Activated naive CD8-positive, alpha-beta T cell treated with anti-CD3 and anti-CD28 coated beads for 36 hours (primary cell): ENCODE data around the gene SHH. TPM values are rescaled to one million over a fixed set of nuclear protein-coding genes. Genes with fewer than 3 reads are reported as not detected.
"Not testable (repeated sequence)": the region's sequence is repeated elsewhere in the genome, so short reads cannot be mapped to it uniquely, and the experiment has no call there.

Source experiments
- DNase-seq: peaks from one replicate; pipeline ENCODE4 v3.0.0; 2021
- H3K27ac Mint-ChIP-seq: one replicate; pipeline ENCODE4 v1.8.0; 2022; ENCODE audit warnings: mild to moderate bottlenecking, moderate library complexity, mixed read lengths
- H3K27me3 Mint-ChIP-seq: one replicate; pipeline ENCODE4 v1.8.0; 2022; ENCODE audit warnings: mild to moderate bottlenecking, mixed read lengths
- H3K36me3 Mint-ChIP-seq: one replicate; pipeline ENCODE4 v1.8.0; 2021; ENCODE audit warnings: mild to moderate bottlenecking, mixed read lengths
- H3K4me1 Mint-ChIP-seq: one replicate; pipeline ENCODE4 v1.8.0; 2021; ENCODE audit warnings: mixed read lengths
- H3K4me3 Mint-ChIP-seq: one replicate; pipeline ENCODE4 v1.8.0; 2022; ENCODE audit warnings: mild to moderate bottlenecking, moderate library complexity, mixed read lengths
- H3K9me3 Mint-ChIP-seq: one replicate; pipeline ENCODE4 v1.8.0; 2022; ENCODE audit warnings: mixed read lengths
- total RNA-seq, 2 experiments: library from RNA; stranded (reverse); gene quantifications; one replicate each; pipeline ENCODE4 v1.2.3, GENCODE V29; 2021

Gene SHH
- total RNA-seq, 2 experiments from 2014 or later, result not detected

DNA sequence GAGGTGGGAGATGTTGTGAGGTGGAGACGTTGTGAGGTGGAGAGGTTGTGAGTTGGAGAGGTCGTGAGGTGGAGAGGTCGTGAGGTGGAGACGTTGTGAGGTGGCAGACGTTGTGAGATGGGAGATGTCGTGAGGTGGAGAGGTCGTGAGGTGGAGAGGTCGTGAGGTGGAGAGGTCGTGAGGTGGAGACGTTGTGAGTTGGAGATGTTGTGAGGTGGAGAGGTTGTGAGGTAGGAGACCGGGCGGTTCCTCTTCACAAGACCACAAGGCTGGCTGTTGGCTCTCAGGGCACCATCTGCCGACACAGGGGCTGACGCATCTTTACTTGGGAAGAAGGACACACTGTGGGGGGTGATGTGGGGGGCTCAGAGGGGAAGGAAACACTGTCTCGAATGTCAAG lies 34.7 kb upstream of the SHH start:
- H3K9me3 Mint-ChIP-seq, result no peaks in the 10 kb centered on the region

GRCh38 chr7:155846156-155846555 lies 33.9 kb upstream of the SHH start:
- H3K27me3 Mint-ChIP-seq, result peaks cover 11% of the 10 kb centered on the region
- H3K9me3 Mint-ChIP-seq, result no peaks in the 10 kb centered on the region
- H3K4me1 Mint-ChIP-seq, result no peaks in the 10 kb centered on the region
- H3K4me3 Mint-ChIP-seq, result no peak overlapping the region
- H3K27ac Mint-ChIP-seq, result no peak overlapping the region
- DNase-seq, result no peak
- H3K36me3 Mint-ChIP-seq, result no peaks in the 10 kb centered on the region

More for the DNA sequence above, 34.7 kb upstream of the SHH start:
- peaks cover 11% of the 10 kb centered on the region for H3K27me3 Mint-ChIP-seq
- no peak overlapping the region for H3K4me3 Mint-ChIP-seq
- no peak overlapping the region for H3K27ac Mint-ChIP-seq
- H3K36me3 Mint-ChIP-seq, result no peaks in the 10 kb centered on the region
- no peaks in the 10 kb centered on the region for H3K4me1 Mint-ChIP-seq
- DNase-seq, result no peak

DNA sequence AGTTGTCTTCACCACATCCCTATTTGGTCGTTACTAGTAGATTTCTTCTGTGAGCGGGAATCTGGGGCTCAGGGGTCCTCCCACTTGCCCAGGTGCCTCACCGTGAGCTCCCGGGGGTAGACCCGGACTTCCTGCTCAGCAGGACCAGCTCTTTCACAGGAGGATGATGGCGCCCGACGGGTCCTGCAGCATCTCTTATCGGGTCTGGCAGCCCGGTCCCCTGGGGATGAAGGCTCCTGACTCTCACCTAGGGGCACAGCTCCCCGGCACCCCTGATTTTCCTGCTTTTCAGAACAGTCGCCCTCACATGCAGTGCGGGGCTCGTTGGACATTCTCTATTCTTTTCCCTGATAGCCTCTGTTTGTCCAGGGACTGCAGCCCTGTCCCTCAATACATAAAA lies 33.0 kb upstream of the SHH start:
- H3K4me1 Mint-ChIP-seq, result no peaks in the 10 kb centered on the region
- no peak for DNase-seq
- no peaks in the 10 kb centered on the region for H3K36me3 Mint-ChIP-seq
- H3K9me3 Mint-ChIP-seq, result no peaks in the 10 kb centered on the region
- H3K27ac Mint-ChIP-seq, result no peak overlapping the region
- H3K27me3 Mint-ChIP-seq, result peaks cover 11% of the 10 kb centered on the region
- H3K4me3 Mint-ChIP-seq, result no peak overlapping the region

GRCh38 chr7:155844526-155844925 lies 32.3 kb upstream of the SHH start:
- Mint-ChIP-seq H3K36me3 (no peaks in the 10 kb centered on the region), H3K27ac (no peak overlapping the region)

GRCh38 chr7:155844019-155844453 lies 31.8 kb upstream of the SHH start:
- no peak for DNase-seq
- Mint-ChIP-seq H3K9me3 (no peaks in the 10 kb centered on the region), H3K36me3 (no peaks in the 10 kb centered on the region), H3K27ac (no peak overlapping the region), H3K4me1 (no peaks in the 10 kb centered on the region), H3K27me3 (peaks cover 5% of the 10 kb centered on the region), H3K4me3 (no peak overlapping the region)

More at GRCh38 chr7:155844526-155844925, 32.3 kb upstream of the SHH start:
- H3K9me3 Mint-ChIP-seq, result no peaks in the 10 kb centered on the region
- H3K27me3 Mint-ChIP-seq, result peaks cover 5% of the 10 kb centered on the region
- no peaks in the 10 kb centered on the region for H3K4me1 Mint-ChIP-seq
- no peak overlapping the region for H3K4me3 Mint-ChIP-seq
- no peak for DNase-seq

- peaks cover under 1% of the 10 kb centered on the region for H3K27me3 Mint-ChIP-seq
- H3K4me1 Mint-ChIP-seq, result no peaks in the 10 kb centered on the region
- no peak for DNase-seq
- no peak overlapping the region for H3K27ac Mint-ChIP-seq
- H3K4me3 Mint-ChIP-seq, result no peak overlapping the region
- H3K36me3 Mint-ChIP-seq, result no peaks in the 10 kb centered on the region
- no peaks in the 10 kb centered on the region for H3K9me3 Mint-ChIP-seq
Observed at GRCh38 chr7:155843426-155844018, 31.3 kb upstream of the SHH start.

DNA sequence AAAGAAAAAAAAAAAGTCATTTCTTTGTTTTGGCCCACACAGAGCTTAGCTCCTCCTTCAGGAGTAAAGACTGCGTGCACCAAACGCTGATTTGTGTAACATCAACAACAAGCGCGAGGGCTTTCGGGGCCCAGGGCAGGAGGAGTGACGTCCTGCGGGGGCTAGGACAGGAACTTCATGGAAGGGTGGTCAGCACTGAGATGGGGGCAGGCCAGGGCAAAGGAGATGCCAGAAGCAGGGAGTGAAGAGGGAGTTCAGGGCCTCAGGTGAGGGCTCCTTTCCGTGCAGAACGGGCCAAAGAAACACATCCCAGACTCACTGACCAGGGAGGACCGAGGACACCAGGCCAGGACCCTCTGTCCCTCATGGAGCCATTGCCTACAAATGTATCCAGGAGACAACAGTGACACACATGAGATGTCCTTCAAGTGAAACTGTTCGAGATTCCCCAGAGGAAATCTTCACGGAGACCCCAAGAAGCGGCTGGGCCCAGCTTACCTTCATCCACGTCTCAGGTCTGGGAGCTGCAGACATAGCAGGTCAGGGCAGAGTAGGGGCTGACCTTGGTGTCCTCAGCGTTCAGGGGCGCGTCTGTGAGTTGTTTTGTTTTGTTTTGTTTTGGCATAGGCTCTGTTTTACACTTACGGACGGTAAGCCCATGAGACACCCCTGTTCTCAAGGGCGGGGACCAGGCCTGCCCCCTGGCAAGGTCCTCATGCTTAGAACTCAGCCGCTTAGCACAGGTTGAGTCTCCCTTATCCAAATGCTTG lies 30.4 kb upstream of the SHH start:
- Mint-ChIP-seq H3K4me1 (no peaks in the 10 kb centered on the region), H3K36me3 (no peaks in the 10 kb centered on the region), H3K4me3 (no peak overlapping the region), H3K27me3 (no peaks in the 10 kb centered on the region), H3K9me3 (no peaks in the 10 kb centered on the region), H3K27ac (no peak overlapping the region)
- no peak for DNase-seq

DNA sequence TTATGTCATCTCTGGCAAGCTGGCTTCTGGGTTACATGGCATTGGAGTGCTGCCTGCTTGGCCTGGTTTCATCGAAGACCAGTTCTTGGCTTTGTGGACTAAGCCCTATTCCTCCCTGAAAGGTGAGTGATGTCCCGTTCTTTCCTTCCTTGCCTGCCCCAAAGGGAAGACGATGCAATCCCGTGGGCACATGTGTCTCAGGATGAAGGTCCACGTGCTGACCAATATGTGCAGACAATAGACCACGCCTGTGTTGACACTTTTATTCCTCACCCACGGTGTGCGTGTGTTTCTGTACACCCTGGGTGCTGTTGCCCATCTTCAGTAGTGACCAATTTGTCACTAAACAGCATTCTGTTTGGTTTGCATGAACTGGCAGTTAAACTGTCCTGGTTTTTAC lies 28.6 kb upstream of the SHH start:
- no peak for DNase-seq
- Mint-ChIP-seq H3K27ac (no peak overlapping the region), H3K36me3 (no peaks in the 10 kb centered on the region), H3K27me3 (no peaks in the 10 kb centered on the region), H3K9me3 (no peaks in the 10 kb centered on the region), H3K4me1 (no peaks in the 10 kb centered on the region), H3K4me3 (no peak overlapping the region)

GRCh38 chr7:155840262-155840885 lies 28.1 kb upstream of the SHH start:
- H3K27ac Mint-ChIP-seq, result no peak overlapping the region
- H3K4me3 Mint-ChIP-seq, result no peak overlapping the region
- no peaks in the 10 kb centered on the region for H3K4me1 Mint-ChIP-seq
- H3K9me3 Mint-ChIP-seq, result no peaks in the 10 kb centered on the region
- H3K27me3 Mint-ChIP-seq, result no peaks in the 10 kb centered on the region
- no peaks in the 10 kb centered on the region for H3K36me3 Mint-ChIP-seq
- no peak for DNase-seq

DNA sequence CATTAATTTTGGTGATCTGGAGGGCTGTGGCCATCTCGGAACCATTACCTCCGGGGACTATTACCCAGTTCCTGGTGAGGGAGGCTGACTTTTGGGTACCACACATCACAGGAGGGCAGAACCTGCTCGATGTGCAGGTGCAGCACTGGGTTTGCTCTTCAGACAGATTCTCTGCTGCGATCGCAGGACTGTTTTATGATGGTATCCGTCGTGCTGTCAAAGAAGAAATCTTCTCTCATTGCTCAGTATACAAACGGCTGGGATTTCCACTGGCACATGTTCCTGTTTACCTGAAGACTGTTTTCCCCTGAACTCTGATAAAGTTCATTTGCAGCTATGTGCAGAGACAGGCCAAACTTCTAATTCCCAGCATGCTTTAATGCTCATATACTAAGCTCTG lies 27.2 kb upstream of the SHH start:
- no peaks in the 10 kb centered on the region for H3K9me3 Mint-ChIP-seq
- H3K4me1 Mint-ChIP-seq, result no peaks in the 10 kb centered on the region
- H3K4me3 Mint-ChIP-seq, result no peak overlapping the region
- no peaks in the 10 kb centered on the region for H3K27me3 Mint-ChIP-seq
- no peak overlapping the region for H3K27ac Mint-ChIP-seq
- H3K36me3 Mint-ChIP-seq, result no peaks in the 10 kb centered on the region
- DNase-seq, result no peak

GRCh38 chr7:155838312-155838711 lies 26.0 kb upstream of the SHH start:
- H3K4me3 Mint-ChIP-seq, result not testable (repeated sequence)

DNA sequence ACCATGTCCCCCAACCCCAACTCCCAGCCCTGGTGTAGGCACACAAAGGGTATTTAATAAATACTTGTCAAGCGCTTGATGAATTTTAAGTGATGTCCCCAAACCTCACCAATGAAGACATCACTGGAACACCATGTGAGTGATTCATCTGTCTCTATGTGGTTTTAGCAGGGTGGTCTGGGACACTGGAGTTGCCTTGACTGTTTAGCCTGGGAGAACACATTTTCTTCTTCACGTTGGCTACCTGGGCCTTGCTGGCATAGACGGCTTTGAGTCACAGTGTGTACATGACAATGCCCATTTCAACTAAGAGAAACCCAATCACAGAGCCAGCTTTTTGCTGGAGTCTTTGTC lies 24.8 kb upstream of the SHH start:
- DNase-seq, result no peak
- Mint-ChIP-seq H3K27ac (no peak overlapping the region), H3K27me3 (no peaks in the 10 kb centered on the region), H3K4me1 (no peaks in the 10 kb centered on the region), H3K9me3 (no peaks in the 10 kb centered on the region), H3K36me3 (no peaks in the 10 kb centered on the region), H3K4me3 (no peak overlapping the region)

More at GRCh38 chr7:155838312-155838711, 26.0 kb upstream of the SHH start:
- not testable (repeated sequence) for DNase-seq, H3K9me3 Mint-ChIP-seq, H3K4me1 Mint-ChIP-seq, H3K27me3 Mint-ChIP-seq, H3K27ac Mint-ChIP-seq, H3K36me3 Mint-ChIP-seq

DNA sequence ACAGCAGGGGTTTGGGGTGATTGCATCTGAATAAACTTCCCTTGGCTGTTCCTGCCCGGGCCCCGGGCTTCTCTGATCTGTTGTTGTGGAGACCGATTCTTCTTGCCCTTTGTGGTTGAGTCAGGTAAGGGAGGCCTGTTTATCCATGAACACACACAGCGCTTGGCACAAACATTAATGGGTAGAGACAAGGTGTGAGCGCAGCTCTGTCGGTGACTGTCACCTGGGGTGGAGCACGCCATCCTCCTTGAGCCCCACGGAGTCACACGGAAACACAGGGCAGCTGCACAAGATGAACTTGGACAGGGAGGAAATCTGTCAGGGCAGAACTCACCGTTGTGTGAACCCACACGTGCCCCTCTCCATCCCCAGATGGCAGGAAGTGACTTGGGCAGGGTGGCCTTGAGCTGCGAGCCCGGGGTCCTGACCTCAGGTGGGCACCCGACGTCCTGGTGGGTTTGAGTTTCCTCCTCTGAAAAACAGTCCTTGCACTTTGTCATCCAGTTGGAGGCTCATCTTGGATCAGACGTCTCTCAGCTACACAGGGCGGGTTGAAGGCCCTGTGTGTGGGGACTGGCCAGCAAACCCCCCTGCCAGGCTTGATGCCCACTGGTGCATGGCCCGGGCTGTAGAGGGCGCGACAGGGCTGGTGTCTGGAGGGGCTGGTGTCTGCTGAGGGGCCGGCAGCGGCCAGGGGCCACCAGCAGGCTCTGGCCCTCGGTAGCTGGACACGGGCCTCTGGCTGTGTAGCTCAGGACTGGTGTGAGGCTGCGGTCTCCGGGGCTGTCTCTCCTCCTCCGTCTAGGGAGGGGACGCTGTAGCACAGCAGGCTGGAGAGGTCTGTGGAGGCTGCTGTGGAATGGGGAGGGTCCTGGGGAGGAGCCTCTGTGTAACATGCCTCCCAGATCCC lies 24.2 kb upstream of the SHH start:
- H3K4me3 Mint-ChIP-seq, result no peak overlapping the region
- H3K27me3 Mint-ChIP-seq, result no peaks in the 10 kb centered on the region
- no peaks in the 10 kb centered on the region for H3K9me3 Mint-ChIP-seq
- no peak overlapping the region for H3K27ac Mint-ChIP-seq
- no peaks in the 10 kb centered on the region for H3K36me3 Mint-ChIP-seq
- no peaks in the 10 kb centered on the region for H3K4me1 Mint-ChIP-seq
- no peak for DNase-seq

- Mint-ChIP-seq H3K4me3 (no peak overlapping the region), H3K4me1 (no peaks in the 10 kb centered on the region), H3K27ac (no peak overlapping the region), H3K27me3 (peaks cover 1% of the 10 kb centered on the region), H3K9me3 (no peaks in the 10 kb centered on the region), H3K36me3 (no peaks in the 10 kb centered on the region)
- no peak for DNase-seq
Observed at GRCh38 chr7:155835446-155836215, 23.4 kb upstream of the SHH start.
